GM12865 (cell line): ENCODE results near the gene BFSP1.

Experiments
- DNase-seq: peaks from one replicate; pipeline ENCODE4 v3.0.0; 2010; ENCODE audit warnings: low read depth
- H3K4me3 ChIP-seq: 2 replicates; pipeline ENCODE4 v1.5.1; 2011; ENCODE audit warnings: mild to moderate bottlenecking, low read depth, low read length, control low read depth
- CTCF ChIP-seq: IDR thresholded peaks from 2 replicates; pipeline ENCODE4 v1.5.1; 2011; ENCODE audit warnings: low read length, control low read depth, low read depth, inconsistent platforms; ENCODE audit not compliant: insufficient read depth; ENCODE audit errors: missing control alignments

Gene BFSP1

GRCh38 chr20:17448071-17448470, 83.1 kb downstream of the BFSP1 start:
- H3K4me3 ChIP-seq: no peak overlapping the region
- TF ChIP-seq CTCF: no peak
- no peak for DNase-seq

- DNase-seq: no peak
- no peak for TF ChIP-seq CTCF
These were observed 85.0 kb downstream of the BFSP1 start for GRCh38 chr20:17446171-17446570.

GRCh38 chr20:17445543-17445942, 85.6 kb downstream of the BFSP1 start:
- no peak for TF ChIP-seq CTCF
- no peak for DNase-seq
- no peak overlapping the region for H3K4me3 ChIP-seq

More at GRCh38 chr20:17446171-17446570, 85.0 kb downstream of the BFSP1 start:
- H3K4me3 ChIP-seq: no peak overlapping the region

- DNase-seq: no peak
- TF ChIP-seq CTCF: no peak
- no peak overlapping the region for H3K4me3 ChIP-seq
These were observed 87.1 kb downstream of the BFSP1 start for GRCh38 chr20:17444091-17444490.
